GM23338 (cell line): ENCODE measurements around the gene CASK.

Source experiments
- CREB1 ChIP-seq: fragments of 250-450 bp; sonication (Bioruptor Pico); IDR thresholded peaks from 2 replicates; pipeline ENCODE4 v1.5.0; 2020; ENCODE audit warnings: low read depth, mild to moderate bottlenecking, moderate library complexity
- EZH2 ChIP-seq: fragments of 200-600 bp; sonication (generic); IDR thresholded peaks from one replicate; pipeline ENCODE4 v1.8.0; 2017; ENCODE audit warnings: antibody characterized with exemption, mild to moderate bottlenecking, low read depth; ENCODE audit not compliant: unreplicated experiment
- EZH2phosphoT487 ChIP-seq: fragments of 200-600 bp; sonication (generic); IDR thresholded peaks from one replicate; pipeline ENCODE4 v1.8.1; 2018; ENCODE audit warnings: antibody characterized with exemption; ENCODE audit not compliant: unreplicated experiment
- JUNB ChIP-seq: IDR thresholded peaks from one replicate; pipeline ENCODE4 v1.6.1; 2016; ENCODE audit warnings: antibody characterized with exemption; ENCODE audit not compliant: unreplicated experiment
- NANOG ChIP-seq: IDR thresholded peaks from 2 replicates; pipeline ENCODE4 v1.6.1; 2016; ENCODE audit warnings: antibody characterized with exemption, borderline replicate concordance
- POLR2AphosphoS5 ChIP-seq: IDR thresholded peaks from 2 replicates; pipeline ENCODE4 v1.6.1; 2016; ENCODE audit warnings: antibody characterized with exemption, low read depth
- STAT1 ChIP-seq: IDR thresholded peaks from one replicate; pipeline ENCODE4 v1.6.1; 2016; ENCODE audit warnings: antibody characterized with exemption; ENCODE audit not compliant: unreplicated experiment
- ZNF114 ChIP-seq: fragments of 250-450 bp; sonication (Bioruptor Pico); IDR thresholded peaks from 2 replicates; pipeline ENCODE4 v1.5.0; 2020; ENCODE audit warnings: mild to moderate bottlenecking, moderate library complexity
- ZNF331 ChIP-seq: fragments of 250-450 bp; sonication (Bioruptor Pico); IDR thresholded peaks from 2 replicates; pipeline ENCODE4 v1.5.0; 2020; ENCODE audit warnings: low read depth, mild to moderate bottlenecking, moderate library complexity
- ZNF462 ChIP-seq: fragments of 250-450 bp; sonication (Bioruptor Pico); IDR thresholded peaks from 2 replicates; pipeline ENCODE4 v1.5.0; 2020; ENCODE audit warnings: mild to moderate bottlenecking, moderate library complexity
- TF ChIP-seq, protein P1 (sequence below), 2 experiments: fragments of 200-600 bp in 1 of 2; sonication (generic) in 1 of 2; conservative IDR thresholded peaks; 2 replicates each; pipeline versions ENCODE4 v1.5.1 to v1.6.1; 2016 to 2017; ENCODE audit warnings: antibody characterized with exemption in 2 of 2, low read depth in 2 of 2, mild to moderate bottlenecking in 2 of 2, moderate library complexity in 1 of 2
- TF ChIP-seq, protein P2 (sequence below): IDR thresholded peaks from one replicate; pipeline ENCODE4 v1.6.1; 2018; ENCODE audit warnings: antibody characterized with exemption; ENCODE audit not compliant: unreplicated experiment
- TF ChIP-seq, protein P3 (sequence below): IDR thresholded peaks from 2 replicates; pipeline ENCODE4 v1.6.1; 2016; ENCODE audit warnings: antibody characterized with exemption

- TF ChIP-seq, protein P1, sequence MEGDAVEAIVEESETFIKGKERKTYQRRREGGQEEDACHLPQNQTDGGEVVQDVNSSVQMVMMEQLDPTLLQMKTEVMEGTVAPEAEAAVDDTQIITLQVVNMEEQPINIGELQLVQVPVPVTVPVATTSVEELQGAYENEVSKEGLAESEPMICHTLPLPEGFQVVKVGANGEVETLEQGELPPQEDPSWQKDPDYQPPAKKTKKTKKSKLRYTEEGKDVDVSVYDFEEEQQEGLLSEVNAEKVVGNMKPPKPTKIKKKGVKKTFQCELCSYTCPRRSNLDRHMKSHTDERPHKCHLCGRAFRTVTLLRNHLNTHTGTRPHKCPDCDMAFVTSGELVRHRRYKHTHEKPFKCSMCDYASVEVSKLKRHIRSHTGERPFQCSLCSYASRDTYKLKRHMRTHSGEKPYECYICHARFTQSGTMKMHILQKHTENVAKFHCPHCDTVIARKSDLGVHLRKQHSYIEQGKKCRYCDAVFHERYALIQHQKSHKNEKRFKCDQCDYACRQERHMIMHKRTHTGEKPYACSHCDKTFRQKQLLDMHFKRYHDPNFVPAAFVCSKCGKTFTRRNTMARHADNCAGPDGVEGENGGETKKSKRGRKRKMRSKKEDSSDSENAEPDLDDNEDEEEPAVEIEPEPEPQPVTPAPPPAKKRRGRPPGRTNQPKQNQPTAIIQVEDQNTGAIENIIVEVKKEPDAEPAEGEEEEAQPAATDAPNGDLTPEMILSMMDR (conservative IDR thresholded peaks at IDR 0.05; ENCODE audit: low read depth in 2 of 2), result no peak
- TF ChIP-seq EZH2phosphoT487, result no peak
- no peak for TF ChIP-seq EZH2
- TF ChIP-seq CREB1, result no peak
- TF ChIP-seq POLR2AphosphoS5, result no peak
- TF ChIP-seq STAT1, result no peak
- TF ChIP-seq, protein P2, sequence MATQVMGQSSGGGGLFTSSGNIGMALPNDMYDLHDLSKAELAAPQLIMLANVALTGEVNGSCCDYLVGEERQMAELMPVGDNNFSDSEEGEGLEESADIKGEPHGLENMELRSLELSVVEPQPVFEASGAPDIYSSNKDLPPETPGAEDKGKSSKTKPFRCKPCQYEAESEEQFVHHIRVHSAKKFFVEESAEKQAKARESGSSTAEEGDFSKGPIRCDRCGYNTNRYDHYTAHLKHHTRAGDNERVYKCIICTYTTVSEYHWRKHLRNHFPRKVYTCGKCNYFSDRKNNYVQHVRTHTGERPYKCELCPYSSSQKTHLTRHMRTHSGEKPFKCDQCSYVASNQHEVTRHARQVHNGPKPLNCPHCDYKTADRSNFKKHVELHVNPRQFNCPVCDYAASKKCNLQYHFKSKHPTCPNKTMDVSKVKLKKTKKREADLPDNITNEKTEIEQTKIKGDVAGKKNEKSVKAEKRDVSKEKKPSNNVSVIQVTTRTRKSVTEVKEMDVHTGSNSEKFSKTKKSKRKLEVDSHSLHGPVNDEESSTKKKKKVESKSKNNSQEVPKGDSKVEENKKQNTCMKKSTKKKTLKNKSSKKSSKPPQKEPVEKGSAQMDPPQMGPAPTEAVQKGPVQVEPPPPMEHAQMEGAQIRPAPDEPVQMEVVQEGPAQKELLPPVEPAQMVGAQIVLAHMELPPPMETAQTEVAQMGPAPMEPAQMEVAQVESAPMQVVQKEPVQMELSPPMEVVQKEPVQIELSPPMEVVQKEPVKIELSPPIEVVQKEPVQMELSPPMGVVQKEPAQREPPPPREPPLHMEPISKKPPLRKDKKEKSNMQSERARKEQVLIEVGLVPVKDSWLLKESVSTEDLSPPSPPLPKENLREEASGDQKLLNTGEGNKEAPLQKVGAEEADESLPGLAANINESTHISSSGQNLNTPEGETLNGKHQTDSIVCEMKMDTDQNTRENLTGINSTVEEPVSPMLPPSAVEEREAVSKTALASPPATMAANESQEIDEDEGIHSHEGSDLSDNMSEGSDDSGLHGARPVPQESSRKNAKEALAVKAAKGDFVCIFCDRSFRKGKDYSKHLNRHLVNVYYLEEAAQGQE, result no peak
- TF ChIP-seq ZNF331 (CRISPR knock-in tag), result no peak
- TF ChIP-seq, protein P3, sequence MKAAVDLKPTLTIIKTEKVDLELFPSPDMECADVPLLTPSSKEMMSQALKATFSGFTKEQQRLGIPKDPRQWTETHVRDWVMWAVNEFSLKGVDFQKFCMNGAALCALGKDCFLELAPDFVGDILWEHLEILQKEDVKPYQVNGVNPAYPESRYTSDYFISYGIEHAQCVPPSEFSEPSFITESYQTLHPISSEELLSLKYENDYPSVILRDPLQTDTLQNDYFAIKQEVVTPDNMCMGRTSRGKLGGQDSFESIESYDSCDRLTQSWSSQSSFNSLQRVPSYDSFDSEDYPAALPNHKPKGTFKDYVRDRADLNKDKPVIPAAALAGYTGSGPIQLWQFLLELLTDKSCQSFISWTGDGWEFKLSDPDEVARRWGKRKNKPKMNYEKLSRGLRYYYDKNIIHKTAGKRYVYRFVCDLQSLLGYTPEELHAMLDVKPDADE, result no peak
- TF ChIP-seq JUNB, result no peak
- no peak for TF ChIP-seq ZNF462
- no peak for TF ChIP-seq ZNF114 (CRISPR knock-in tag)
- no peak for TF ChIP-seq NANOG
These were observed 1.6 kb downstream of the CASK start for GRCh38 chrX:41921492-41922430.
